Measurements from ENCODE around the gene DNMT3A. TPM values are rescaled to one million over a fixed set of nuclear protein-coding genes. Genes with fewer than 3 reads are reported as not detected.

DNMT3A gene
- total and polyA plus RNA-seq, 12 donors = 10.6 to 53.4 (median 25.0) TPM

- TF ChIP-seq CTCF (IDR thresholded peaks at IDR 0.05) (peak in 1 of 6 experiments; percentile 5), POLR2A (IDR thresholded peaks at IDR 0.05) (no peak)
- H3K36me3 ChIP-seq (replicated peaks in 1 of 2) = peaks cover 0 to 23% of the 10 kb centered on the region in 2 donors
- DNase-seq = peak in 6 of 7 donors; percentile 50 to 73 (median 70)
- WGBS, 4 donors = 10 to 22% (median 13%) methylated on average over 28 to 60 of the region's 62 CpGs
- peak overlapping the region in 2 of 4 donors; percentile 52 to 60 for H3K4me3 ChIP-seq
- peak overlapping the region; percentile 48 to 94 (median 90) for H3K27ac ChIP-seq
- intact Hi-C loops (cut with DNase I) = no loop called here
- peaks cover 21 to 47% of the 10 kb centered on the region in 2 donors for H3K4me1 ChIP-seq (replicated peaks in 1 of 2)
- H3K27me3 ChIP-seq = no peaks in the 10 kb centered on the region
- H3K9me3 ChIP-seq (replicated peaks in 1 of 3) = no peaks in the 10 kb centered on the region
Observed at GRCh38 chr2:25252291-25253152, 89.2 kb downstream of the DNMT3A start.

DNA sequence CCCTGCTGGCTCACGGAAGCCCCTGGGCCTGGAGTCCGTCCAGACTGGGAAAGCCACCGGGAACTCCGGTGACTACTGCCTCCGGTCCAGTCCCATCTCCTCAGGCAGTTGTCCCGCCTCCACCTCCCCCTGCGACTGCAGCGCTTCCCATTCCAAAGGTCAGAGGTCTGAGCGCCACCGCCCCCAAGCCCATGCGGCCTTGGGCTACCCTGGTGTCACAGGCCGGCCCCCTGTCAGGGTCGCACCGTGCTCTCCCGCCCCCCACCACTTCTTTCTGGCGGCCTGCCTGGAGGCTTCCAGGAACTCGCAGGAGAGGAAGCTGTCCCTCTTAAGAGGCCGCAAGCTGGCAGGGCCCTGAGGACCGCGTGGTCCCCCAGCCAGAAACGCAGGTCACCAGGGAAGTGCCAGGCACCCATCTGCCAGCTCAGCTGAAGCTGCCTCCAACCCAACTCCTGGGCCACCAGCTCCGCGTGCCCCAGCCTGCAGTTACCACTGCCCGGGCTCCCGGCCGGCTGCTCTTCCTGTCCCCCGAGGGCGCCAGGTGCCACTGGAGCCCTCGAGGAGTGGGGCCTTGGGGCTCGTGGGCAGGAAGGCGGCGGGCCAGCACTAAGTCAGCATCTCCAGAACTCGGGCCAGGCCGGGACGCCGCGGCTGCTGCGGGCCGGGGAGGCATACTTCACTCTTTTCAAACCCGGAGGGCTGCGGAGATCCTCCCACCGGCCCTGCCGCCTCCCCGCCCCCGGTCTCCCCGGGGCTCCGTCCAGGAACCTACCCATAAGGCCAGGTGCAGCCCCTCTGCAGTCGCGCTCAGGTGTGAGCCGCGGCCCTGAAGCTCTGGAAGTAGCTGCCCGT, 90.1 kb downstream of the DNMT3A start:
- Histone ChIP-seq H3K27ac (peak overlapping the region; percentile 44 to 94 (median 90)), H3K27me3 (no peaks in the 10 kb centered on the region), H3K4me3 (peak overlapping the region in 2 of 4 donors; percentile 52 to 60), H3K4me1 (replicated peaks in 1 of 2) (peaks cover 20 to 38% of the 10 kb centered on the region in 2 donors), H3K9me3 (replicated peaks in 1 of 3) (no peaks in the 10 kb centered on the region), H3K36me3 (replicated peaks in 1 of 2) (peaks cover 0 to 31% of the 10 kb centered on the region in 2 donors)
- 2 to 33% (median 2%) methylated on average over 1 to 52 of the region's 52 CpGs for WGBS, 4 donors
- TF ChIP-seq CTCF (IDR thresholded peaks at IDR 0.05) (no peak), POLR2A (IDR thresholded peaks at IDR 0.05) (peak in 1 of 2 donors; percentile 42)
- intact Hi-C loops (cut with DNase I) = no loop called here
- DNase-seq = peak; percentile 64 to 85 (median 76)

DNA sequence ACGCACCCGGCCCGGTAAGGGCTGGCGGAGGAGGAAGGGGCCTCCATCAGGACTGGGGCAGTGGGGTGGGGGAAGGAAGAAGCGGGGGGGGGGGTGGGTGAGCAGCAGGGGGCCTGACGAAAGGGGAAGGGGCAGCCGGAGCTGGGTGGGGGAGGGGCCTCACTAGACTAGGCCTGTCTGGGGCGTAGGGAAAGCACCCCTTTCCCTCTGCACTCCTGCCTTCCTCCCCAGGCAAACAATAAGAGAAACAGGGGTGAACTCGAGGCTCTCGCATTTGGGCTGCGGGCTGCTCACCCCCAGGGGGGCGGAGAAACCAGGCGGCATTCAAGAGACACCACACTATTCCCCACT, 90.7 kb downstream of the DNMT3A start:
- H3K9me3 ChIP-seq (replicated peaks in 1 of 3) = no peaks in the 10 kb centered on the region
- peaks cover 17 to 32% of the 10 kb centered on the region in 2 donors for H3K4me1 ChIP-seq (replicated peaks in 1 of 2)
- peaks cover 0 to 37% of the 10 kb centered on the region in 2 donors for H3K36me3 ChIP-seq (replicated peaks in 1 of 2)
- peak overlapping the region in 4 of 5 donors; percentile 68 to 94 (median 90) for H3K27ac ChIP-seq
- 44 to 60% (median 50%) methylated on average over 2 to 13 of the region's 13 CpGs for WGBS, 4 donors
- DNase-seq = no peak
- peak overlapping the region in 1 of 4 donors; percentile 60 for H3K4me3 ChIP-seq
- no peaks in the 10 kb centered on the region for H3K27me3 ChIP-seq
- intact Hi-C loops (cut with DNase I) = no loop called here
- TF ChIP-seq CTCF (IDR thresholded peaks at IDR 0.05) (peak in 1 of 6 experiments; percentile 10), POLR2A (IDR thresholded peaks at IDR 0.05) (no peak)
